ENCODE measurements around the gene PLAAT4. TPM values are rescaled to one million over a fixed set of nuclear protein-coding genes. Genes with fewer than 3 reads are reported as not detected.
"Not testable (repeated sequence)": the region's sequence is repeated elsewhere in the genome, so short reads cannot be mapped to it uniquely, and the experiment has no call there.

Gene PLAAT4
- total and polyA plus RNA-seq, 5 experiments from 2014 or later: 97.8 to 532 (median 460) TPM

GRCh38 chr11:63512816-63513215 lies 23.8 kb upstream of the PLAAT4 start:
- Mint-ChIP-seq H3K27me3 (no peaks in the 10 kb centered on the region), H3K4me1 (peaks cover 0 to 4% (median 3%) of the 10 kb centered on the region in 4 donors), H3K9me3 (no peaks in the 10 kb centered on the region), H3K4me3 (no peak overlapping the region), H3K36me3 (no peaks in the 10 kb centered on the region), H3K27ac (peak overlapping the region in 1 of 10 donors; percentile 10)
- POLR2A ChIA-PET: no interaction called here
- no peak for ATAC-seq
- DNase-seq: no peak

- no peak overlapping the region for H3K4me3 Mint-ChIP-seq
- peaks cover 0 to 5% (median 0%) of the 10 kb centered on the region in 9 donors for H3K9me3 Mint-ChIP-seq
- peaks cover 1 to 15% (median 9%) of the 10 kb centered on the region in 4 donors for H3K4me1 Mint-ChIP-seq
- H3K36me3 Mint-ChIP-seq: no peaks in the 10 kb centered on the region
- DNase-seq: no peak
- ATAC-seq: no peak
- no peaks in the 10 kb centered on the region for H3K27me3 Mint-ChIP-seq
- POLR2A ChIA-PET: no interaction called here
- no peak overlapping the region for H3K27ac Mint-ChIP-seq
These were observed 20.5 kb upstream of the PLAAT4 start for GRCh38 chr11:63516109-63516508.

- DNase-seq (no peak), ATAC-seq (no peak)
- Mint-ChIP-seq H3K4me3 (no peak overlapping the region), H3K4me1 (peaks cover 4 to 15% (median 9%) of the 10 kb centered on the region in 4 donors), H3K27me3 (no peaks in the 10 kb centered on the region), H3K9me3 (peaks cover 0 to 5% (median 0%) of the 10 kb centered on the region in 9 donors), H3K27ac (no peak overlapping the region), H3K36me3 (no peaks in the 10 kb centered on the region)
- POLR2A ChIA-PET: interaction anchor here (0.9 kb wide), 1 partner anchor 33 kb away, joined by 3 read pairs; no protein-coding TSS in a partner anchor
These were observed 19.5 kb upstream of the PLAAT4 start for GRCh38 chr11:63517156-63517555.

GRCh38 chr11:63518548-63518947 lies 18.1 kb upstream of the PLAAT4 start:
- Mint-ChIP-seq H3K36me3 (peaks cover 0 to 1% (median 0%) of the 10 kb centered on the region in 3 donors), H3K27ac (peak overlapping the region in 5 of 10 donors; percentile 15 to 80 (median 46)), H3K9me3 (peaks cover 0 to 5% (median 0%) of the 10 kb centered on the region in 9 donors), H3K27me3 (no peaks in the 10 kb centered on the region), H3K4me3 (peak overlapping the region in 1 of 10 donors; percentile 2), H3K4me1 (peaks cover 4 to 15% (median 9%) of the 10 kb centered on the region in 4 donors)
- POLR2A ChIA-PET: interaction anchor here (1.0 kb wide), 1 partner anchor 32 kb away, joined by 3 read pairs; no protein-coding TSS in a partner anchor
- DNase-seq: peak in 1 of 10 donors; percentile 9
- ATAC-seq: no peak

- no peak for DNase-seq
- peak overlapping the region in 2 of 10 donors; percentile 7 to 16 for H3K27ac Mint-ChIP-seq
- peaks cover 4 to 15% (median 8%) of the 10 kb centered on the region in 4 donors for H3K4me1 Mint-ChIP-seq
- peaks cover 0 to 1% (median 0%) of the 10 kb centered on the region in 3 donors for H3K36me3 Mint-ChIP-seq
- H3K9me3 Mint-ChIP-seq: peaks cover 0 to 6% (median 0%) of the 10 kb centered on the region in 9 donors
- no peak overlapping the region for H3K4me3 Mint-ChIP-seq
- POLR2A ChIA-PET: interaction anchor here (1.5 kb wide), 1 partner anchor 46 kb away, joined by 3 read pairs; no protein-coding TSS in a partner anchor
- ATAC-seq: no peak
- no peaks in the 10 kb centered on the region for H3K27me3 Mint-ChIP-seq
These were observed 15.9 kb upstream of the PLAAT4 start for GRCh38 chr11:63520606-63521170.

- no peak for DNase-seq
- Mint-ChIP-seq H3K4me1 (peaks cover 4 to 15% (median 8%) of the 10 kb centered on the region in 4 donors), H3K4me3 (no peak overlapping the region), H3K27ac (no peak overlapping the region), H3K36me3 (peaks cover 0 to 1% (median 0%) of the 10 kb centered on the region in 3 donors), H3K27me3 (no peaks in the 10 kb centered on the region), H3K9me3 (peaks cover 0 to 6% (median 0%) of the 10 kb centered on the region in 9 donors)
- POLR2A ChIA-PET: no interaction called here
- ATAC-seq: no peak
These were observed 14.7 kb upstream of the PLAAT4 start for GRCh38 chr11:63521896-63522295.

- Mint-ChIP-seq H3K36me3 (peaks cover 0 to 1% (median 0%) of the 10 kb centered on the region in 3 donors), H3K4me1 (peaks cover 4 to 16% (median 14%) of the 10 kb centered on the region in 4 donors), H3K27me3 (no peaks in the 10 kb centered on the region), H3K27ac (no peak overlapping the region), H3K9me3 (peaks cover 0 to 6% (median 0%) of the 10 kb centered on the region in 9 donors), H3K4me3 (no peak overlapping the region)
- no peak for ATAC-seq
- POLR2A ChIA-PET: interaction anchor here (0.6 to 1.7 kb wide), 2 partner anchors 18 to 29 kb away, joined by 3 to 4 read pairs; no protein-coding TSS in a partner anchor
- no peak for DNase-seq
These were observed 13.5 kb upstream of the PLAAT4 start for GRCh38 chr11:63523151-63523550.

- POLR2A ChIA-PET: interaction anchor here (1.0 kb wide), 1 partner anchor 11 kb away, joined by 3 read pairs; no protein-coding TSS in a partner anchor
- no peaks in the 10 kb centered on the region for H3K27me3 Mint-ChIP-seq
- peaks cover 0 to 1% (median 0%) of the 10 kb centered on the region in 3 donors for H3K36me3 Mint-ChIP-seq
- H3K27ac Mint-ChIP-seq: peak overlapping the region in 2 of 10 donors; percentile 53 to 55
- no peak overlapping the region for H3K4me3 Mint-ChIP-seq
- H3K9me3 Mint-ChIP-seq: peaks cover 0 to 6% (median 0%) of the 10 kb centered on the region in 9 donors
- DNase-seq (no peak), ATAC-seq (no peak)
- peaks cover 22 to 43% (median 40%) of the 10 kb centered on the region in 4 donors for H3K4me1 Mint-ChIP-seq
These were observed 8.9 kb upstream of the PLAAT4 start for GRCh38 chr11:63527667-63528066.

GRCh38 chr11:63528156-63528555 lies 8.5 kb upstream of the PLAAT4 start:
- POLR2A ChIA-PET, H3K4me3 Mint-ChIP-seq, DNase-seq, ATAC-seq, H3K36me3 Mint-ChIP-seq, H3K27me3 Mint-ChIP-seq, H3K9me3 Mint-ChIP-seq: not testable (repeated sequence)
- Mint-ChIP-seq H3K4me1 (peaks cover 24 to 48% (median 45%) of the 10 kb centered on the region in 4 donors), H3K27ac (peak overlapping the region in 2 of 10 donors; percentile 53 to 55)

GRCh38 chr11:63528729-63529278 lies 7.8 kb upstream of the PLAAT4 start:
- not testable (repeated sequence) for H3K9me3 Mint-ChIP-seq, H3K36me3 Mint-ChIP-seq, H3K27me3 Mint-ChIP-seq, ATAC-seq, DNase-seq
- Mint-ChIP-seq H3K4me3 (peak overlapping the region in 5 of 10 donors; percentile 10 to 48 (median 26)), H3K4me1 (peaks cover 29 to 54% (median 52%) of the 10 kb centered on the region in 4 donors), H3K27ac (peak overlapping the region; percentile 36 to 91 (median 84))
- POLR2A ChIA-PET: interaction anchor here (0.6 to 2.1 kb wide), 4 partner anchors 9 to 389 kb away, joined by 3 to 13 read pairs (median 6); no protein-coding TSS in a partner anchor

- H3K9me3 Mint-ChIP-seq, DNase-seq, H3K27me3 Mint-ChIP-seq, H3K36me3 Mint-ChIP-seq, ATAC-seq: not testable (repeated sequence)
- POLR2A ChIA-PET: interaction anchor here (0.6 to 2.1 kb wide), 7 partner anchors 8 to 390 kb away, joined by 3 to 13 read pairs (median 6); no protein-coding TSS in a partner anchor
- Mint-ChIP-seq H3K27ac (peak overlapping the region; percentile 15 to 91 (median 84)), H3K4me1 (peaks cover 32 to 60% (median 57%) of the 10 kb centered on the region in 4 donors), H3K4me3 (peak overlapping the region in 4 of 10 donors; percentile 18 to 48 (median 34))
These were observed 7.2 kb upstream of the PLAAT4 start for GRCh38 chr11:63529373-63529772.

- Mint-ChIP-seq H3K36me3 (no peaks in the 10 kb centered on the region), H3K9me3 (no peaks in the 10 kb centered on the region), H3K4me3 (peak overlapping the region in 5 of 10 donors; percentile 22 to 57 (median 36)), H3K27me3 (no peaks in the 10 kb centered on the region), H3K27ac (peak overlapping the region; percentile 65 to 91 (median 84)), H3K4me1 (peaks cover 33 to 65% (median 62%) of the 10 kb centered on the region in 4 donors)
- POLR2A ChIA-PET: interaction anchor here (0.6 to 2.1 kb wide), 5 partner anchors 21 to 40 kb away, joined by 3 to 13 read pairs (median 6); no protein-coding TSS in a partner anchor
- no peak for DNase-seq
- ATAC-seq: no peak
These were observed 6.6 kb upstream of the PLAAT4 start for GRCh38 chr11:63530021-63530420.

All from naive thymus-derived CD8-positive, alpha-beta T cell (primary cell).